ENCODE results near the gene SYDE2. TPM values are rescaled to one million over a fixed set of nuclear protein-coding genes. Genes with fewer than 3 reads are reported as not detected.

SYDE2 gene
- total RNA-seq, 1 experiment from 2014 or later = 19.9 TPM

GRCh38 chr1:85225624-85226380, 25.0 kb upstream of the SYDE2 start:
- Histone ChIP-seq H3K4me1 (peaks cover 52% of the 10 kb centered on the region), H3K4me3 (ENCODE audit: low read depth, low read length) (no peak overlapping the region), H3K27me3 (replicated peaks; ENCODE audit: control insufficient read depth, insufficient read depth, low read length) (no peaks in the 10 kb centered on the region), H3K36me3 (ENCODE audit: control insufficient read depth, insufficient read depth, low read length) (no peaks in the 10 kb centered on the region), H3K9me3 (no peaks in the 10 kb centered on the region)
- ChIA-PET CTCF (interaction anchor here (0.7 to 2.3 kb wide), 3 partner anchors 14 to 281 kb away, joined by 3 to 9 read pairs (median 4); partner anchors contain the start of gene C1orf52), POLR2A (interaction anchor here (0.5 to 1.3 kb wide), 3 partner anchors 11 to 51 kb away, joined by 3 to 5 read pairs (median 5); partner anchors contain the start of genes BCL10 and SYDE2)
- H3K4me3 Mint-ChIP-seq (ENCODE audit: unreplicated experiment) = peak overlapping the region; percentile 66
- DNase-seq = no peak
- no peaks in the 10 kb centered on the region for H3K27me3 Mint-ChIP-seq (ENCODE audit: insufficient read depth, unreplicated experiment)
- no peak for TF ChIP-seq CTCF (IDR thresholded peaks at IDR 0.05; ENCODE audit: insufficient read depth in 1 of 2, low read depth in 1 of 2, low read length in 1 of 2, severe bottlenecking in 1 of 2, unreplicated experiment in 1 of 2)
- intact Hi-C loops (cut with micrococcal nuclease; ENCODE audit: unreplicated experiment) = loop anchor here (1.0 to 2.0 kb wide), 4 partner anchors 18 to 91 kb away; partner anchors contain the start of gene SYDE2
- peak overlapping the region; percentile 93 for H3K27ac Mint-ChIP-seq (ENCODE audit: unreplicated experiment)
- no peaks in the 10 kb centered on the region for H3K9me3 Mint-ChIP-seq (ENCODE audit: unreplicated experiment)
- H3K36me3 Mint-ChIP-seq (ENCODE audit: insufficient read depth, unreplicated experiment) = peaks cover 10% of the 10 kb centered on the region
- no TSS peak for BruUV-seq (replicated peaks)
- peaks cover 33% of the 10 kb centered on the region for H3K4me1 Mint-ChIP-seq (ENCODE audit: low read depth, unreplicated experiment)

GRCh38 chr1:85224734-85225623, 24.2 kb upstream of the SYDE2 start:
- CTCF ChIA-PET = interaction anchor here (0.7 to 2.3 kb wide), 3 partner anchors 15 to 280 kb away, joined by 3 to 9 read pairs (median 4); partner anchors contain the start of gene C1orf52
- Histone ChIP-seq H3K4me3 (ENCODE audit: low read depth, low read length) (no peak overlapping the region), H3K36me3 (ENCODE audit: control insufficient read depth, insufficient read depth, low read length) (no peaks in the 10 kb centered on the region), H3K4me1 (peaks cover 53% of the 10 kb centered on the region), H3K27me3 (replicated peaks; ENCODE audit: control insufficient read depth, insufficient read depth, low read length) (no peaks in the 10 kb centered on the region), H3K9me3 (no peaks in the 10 kb centered on the region)
- TF ChIP-seq CTCF (IDR thresholded peaks at IDR 0.05; ENCODE audit: insufficient read depth in 1 of 2, low read depth in 1 of 2, low read length in 1 of 2, severe bottlenecking in 1 of 2, unreplicated experiment in 1 of 2) = no peak
- Mint-ChIP-seq H3K9me3 (ENCODE audit: unreplicated experiment) (no peaks in the 10 kb centered on the region), H3K27me3 (ENCODE audit: insufficient read depth, unreplicated experiment) (no peaks in the 10 kb centered on the region), H3K36me3 (ENCODE audit: insufficient read depth, unreplicated experiment) (peaks cover 10% of the 10 kb centered on the region), H3K4me3 (ENCODE audit: unreplicated experiment) (peak overlapping the region; percentile 66), H3K4me1 (ENCODE audit: low read depth, unreplicated experiment) (peaks cover 41% of the 10 kb centered on the region), H3K27ac (ENCODE audit: unreplicated experiment) (peak overlapping the region; percentile 93)
- POLR2A ChIA-PET = interaction anchor here (0.6 to 1.3 kb wide), 3 partner anchors 24 to 792 kb away, joined by 3 to 5 read pairs (median 4); partner anchors contain the start of gene SYDE2
- intact Hi-C loops (cut with micrococcal nuclease; ENCODE audit: unreplicated experiment) = loop anchor here (1.0 to 2.0 kb wide), 4 partner anchors 19 to 90 kb away; partner anchors contain the start of gene SYDE2
- DNase-seq = peak; percentile 90 to 95
- BruUV-seq (replicated peaks) = no TSS peak

- Histone ChIP-seq H3K36me3 (ENCODE audit: control insufficient read depth, insufficient read depth, low read length) (no peaks in the 10 kb centered on the region), H3K4me1 (peaks cover 53% of the 10 kb centered on the region), H3K9me3 (no peaks in the 10 kb centered on the region), H3K4me3 (ENCODE audit: low read depth, low read length) (no peak overlapping the region), H3K27me3 (replicated peaks; ENCODE audit: control insufficient read depth, insufficient read depth, low read length) (no peaks in the 10 kb centered on the region)
- intact Hi-C loops (cut with micrococcal nuclease; ENCODE audit: unreplicated experiment) = loop anchor here (2.0 kb wide), 2 partner anchors 77 to 89 kb away; no protein-coding TSS in a partner anchor
- H3K4me3 Mint-ChIP-seq (ENCODE audit: unreplicated experiment) = peak overlapping the region; percentile 59
- POLR2A ChIA-PET = interaction anchor here (0.7 to 1.3 kb wide), 2 partner anchors 24 to 69 kb away, joined by 3 to 5 read pairs; partner anchors contain the start of gene SYDE2
- CTCF ChIA-PET = interaction anchor here (2.3 kb wide), 1 partner anchor 35 kb away, joined by 9 read pairs; the partner anchor contains the start of gene C1orf52
- peak overlapping the region; percentile 93 for H3K27ac Mint-ChIP-seq (ENCODE audit: unreplicated experiment)
- peaks cover 10% of the 10 kb centered on the region for H3K36me3 Mint-ChIP-seq (ENCODE audit: insufficient read depth, unreplicated experiment)
- TF ChIP-seq CTCF (IDR thresholded peaks at IDR 0.05; ENCODE audit: insufficient read depth in 1 of 2, low read depth in 1 of 2, low read length in 1 of 2, severe bottlenecking in 1 of 2, unreplicated experiment in 1 of 2) = no peak
- H3K9me3 Mint-ChIP-seq (ENCODE audit: unreplicated experiment) = no peaks in the 10 kb centered on the region
- peaks cover 43% of the 10 kb centered on the region for H3K4me1 Mint-ChIP-seq (ENCODE audit: low read depth, unreplicated experiment)
- DNase-seq = no peak
- no TSS peak for BruUV-seq (replicated peaks)
- H3K27me3 Mint-ChIP-seq (ENCODE audit: insufficient read depth, unreplicated experiment) = no peaks in the 10 kb centered on the region
These were observed 23.5 kb upstream of the SYDE2 start for GRCh38 chr1:85224295-85224694.
